HFFc6 (cell line): ENCODE measurements around the gene LMO1. TPM values are rescaled to one million over a fixed set of nuclear protein-coding genes. Genes with fewer than 3 reads are reported as not detected.

Experiments
- DNase-seq: peaks from one replicate; pipeline ENCODE4 v3.0.0-alpha.2; 2018
- H3K27ac Mint-ChIP-seq: 2 replicates; pipeline ENCODE4 v1.8.0; 2020; ENCODE audit warnings: mild to moderate bottlenecking, mixed read lengths
- H3K27me3 Mint-ChIP-seq: 2 replicates; pipeline ENCODE4 v1.8.0; 2021; ENCODE audit warnings: mild to moderate bottlenecking, moderate library complexity, mixed read lengths; ENCODE audit not compliant: insufficient read depth
- H3K36me3 Mint-ChIP-seq: 2 replicates; pipeline ENCODE4 v1.8.0; 2021; ENCODE audit warnings: low read depth, mixed read lengths
- H3K4me1 Mint-ChIP-seq: 2 replicates; pipeline ENCODE4 v1.8.0; 2020; ENCODE audit warnings: low read depth, mixed read lengths
- H3K4me3 Mint-ChIP-seq: 2 replicates; pipeline ENCODE4 v1.8.0; 2020; ENCODE audit warnings: mild to moderate bottlenecking, moderate library complexity, mixed read lengths
- H3K9me3 Mint-ChIP-seq: 2 replicates; pipeline ENCODE4 v1.8.0; 2020; ENCODE audit warnings: mild to moderate bottlenecking, mixed read lengths
- long read RNA-seq: library from polyadenylated mRNA; unstranded; transcript quantifications from one replicate; pipeline ENCODE4 v2.0.0, GENCODE V29; 2019
- total RNA-seq, 6 experiments: library from RNA; stranded (reverse); fragmentation: NEBNext Ultra II Directional; extraction: Animal tissue kit (Norgen Biotek cat#: 25700); gene quantifications; 2 replicates in 1 of 6; 3 replicates in 5 of 6; pipeline ENCODE4 v1.2.3, GENCODE V29; 2021
- TF ChIP-seq, protein P1 (sequence below): fragments of 200-600 bp; sonication (generic); IDR thresholded peaks from 2 replicates; pipeline ENCODE4 v1.5.0; 2021; ENCODE audit warnings: antibody characterized with exemption, mild to moderate bottlenecking

The LMO1 gene
- not detected for total RNA-seq
- long read RNA-seq = 0 reads

DNA sequence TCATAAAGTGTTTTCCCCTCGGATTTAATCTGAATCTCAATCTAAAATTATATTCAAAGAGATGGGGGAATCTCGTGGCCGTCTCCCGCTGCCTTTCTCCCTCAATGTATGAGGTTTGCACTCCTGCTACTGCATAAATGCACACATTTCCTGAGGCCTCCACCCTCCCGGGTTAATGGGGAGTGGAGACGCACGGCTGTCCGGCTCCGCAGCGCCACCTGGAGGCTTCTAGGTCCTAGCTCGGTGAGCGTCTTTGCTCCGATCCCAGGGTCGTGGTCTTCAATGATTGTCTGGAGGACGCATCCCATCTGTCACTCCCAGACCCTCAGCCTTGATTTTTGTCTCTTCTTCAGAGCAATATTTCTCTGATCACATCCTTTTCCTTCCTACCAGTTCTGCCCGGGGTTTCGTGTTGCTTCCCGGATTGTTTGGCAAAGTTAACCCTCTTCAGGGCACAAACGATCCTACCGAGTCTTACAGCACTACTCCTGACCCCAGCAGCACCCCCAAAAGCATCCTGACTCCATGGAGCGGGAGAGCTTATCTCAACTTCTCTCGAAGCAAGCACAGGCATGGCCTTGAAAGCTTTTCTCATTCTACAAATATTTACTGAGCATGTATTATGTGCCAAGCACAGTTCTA is at the start of gene LMO1:
Gene LMO1, minus strand, starts transcription at position 110 of the 642 bp plus-strand sequence. CDS start 516 bp downstream, outside the sequence.
- DNase-seq = peak; percentile 45
- Mint-ChIP-seq H3K27ac (no peak within 1 kb of the TSS), H3K4me1 (peaks cover 14% of the 10 kb centered on the region), H3K9me3 (no peaks in the 10 kb centered on the region), H3K4me3 (peak within 1 kb of the TSS; percentile 61), H3K36me3 (no peaks in the 10 kb centered on the region), H3K27me3 (peaks cover 59% of the 10 kb centered on the region)
- TF ChIP-seq, protein P1, sequence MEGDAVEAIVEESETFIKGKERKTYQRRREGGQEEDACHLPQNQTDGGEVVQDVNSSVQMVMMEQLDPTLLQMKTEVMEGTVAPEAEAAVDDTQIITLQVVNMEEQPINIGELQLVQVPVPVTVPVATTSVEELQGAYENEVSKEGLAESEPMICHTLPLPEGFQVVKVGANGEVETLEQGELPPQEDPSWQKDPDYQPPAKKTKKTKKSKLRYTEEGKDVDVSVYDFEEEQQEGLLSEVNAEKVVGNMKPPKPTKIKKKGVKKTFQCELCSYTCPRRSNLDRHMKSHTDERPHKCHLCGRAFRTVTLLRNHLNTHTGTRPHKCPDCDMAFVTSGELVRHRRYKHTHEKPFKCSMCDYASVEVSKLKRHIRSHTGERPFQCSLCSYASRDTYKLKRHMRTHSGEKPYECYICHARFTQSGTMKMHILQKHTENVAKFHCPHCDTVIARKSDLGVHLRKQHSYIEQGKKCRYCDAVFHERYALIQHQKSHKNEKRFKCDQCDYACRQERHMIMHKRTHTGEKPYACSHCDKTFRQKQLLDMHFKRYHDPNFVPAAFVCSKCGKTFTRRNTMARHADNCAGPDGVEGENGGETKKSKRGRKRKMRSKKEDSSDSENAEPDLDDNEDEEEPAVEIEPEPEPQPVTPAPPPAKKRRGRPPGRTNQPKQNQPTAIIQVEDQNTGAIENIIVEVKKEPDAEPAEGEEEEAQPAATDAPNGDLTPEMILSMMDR = peak; percentile 90

GRCh38 chr11:8312986-8313385 is 49.3 kb upstream of the LMO1 start:
- DNase-seq = no peak
- Mint-ChIP-seq H3K27me3 (peaks cover 41% of the 10 kb centered on the region), H3K4me3 (no peak overlapping the region)

DNA sequence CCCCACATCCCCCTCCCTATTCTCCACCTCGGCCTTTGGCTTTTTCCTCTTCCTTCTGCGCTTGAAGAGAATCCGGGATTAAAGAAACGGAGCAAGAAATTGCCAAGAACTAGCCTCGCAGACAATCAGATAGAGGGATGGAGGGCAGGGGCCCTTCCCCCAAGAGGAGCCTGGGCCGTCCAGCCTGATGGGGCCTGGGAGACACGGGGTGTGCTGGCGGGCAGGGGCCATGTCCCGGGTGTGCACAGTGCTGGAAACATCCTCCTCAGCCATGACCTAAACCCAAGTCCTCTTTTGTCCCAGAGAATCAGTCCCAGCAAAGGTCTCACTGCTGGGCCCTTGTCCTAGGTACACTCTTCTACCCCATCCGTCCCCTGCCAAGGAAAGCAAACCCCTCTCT is 47.7 kb upstream of the LMO1 start:
- Mint-ChIP-seq H3K4me3 (no peak overlapping the region), H3K4me1 (no peaks in the 10 kb centered on the region), H3K36me3 (no peaks in the 10 kb centered on the region), H3K27me3 (peaks cover 27% of the 10 kb centered on the region), H3K9me3 (no peaks in the 10 kb centered on the region), H3K27ac (no peak overlapping the region; the same call in 1 of the 2 replicates)
- DNase-seq = no peak
- TF ChIP-seq, protein P1 = no peak

More at GRCh38 chr11:8312986-8313385, 49.3 kb upstream of the LMO1 start:
- TF ChIP-seq, protein P1 = no peak
- H3K4me1 Mint-ChIP-seq = no peaks in the 10 kb centered on the region
- H3K9me3 Mint-ChIP-seq = no peaks in the 10 kb centered on the region
- H3K36me3 Mint-ChIP-seq = no peaks in the 10 kb centered on the region
- no peak overlapping the region for H3K27ac Mint-ChIP-seq

- TF ChIP-seq, protein P1 = no peak
- H3K27me3 Mint-ChIP-seq = peaks cover 27% of the 10 kb centered on the region
Measured at GRCh38 chr11:8310743-8311298, 47.1 kb upstream of the LMO1 start.

GRCh38 chr11:8309862-8310261 is 46.2 kb upstream of the LMO1 start:
- peaks cover 2% of the 10 kb centered on the region; the same call in 1 of the 2 replicates for H3K9me3 Mint-ChIP-seq
- H3K27me3 Mint-ChIP-seq = peaks cover 22% of the 10 kb centered on the region
- H3K4me1 Mint-ChIP-seq = no peaks in the 10 kb centered on the region
- no peak for DNase-seq
- H3K4me3 Mint-ChIP-seq = no peak overlapping the region
- H3K36me3 Mint-ChIP-seq = no peaks in the 10 kb centered on the region
- H3K27ac Mint-ChIP-seq = no peak overlapping the region
- TF ChIP-seq, protein P1 = no peak

More at GRCh38 chr11:8310743-8311298, 47.1 kb upstream of the LMO1 start:
- H3K27ac Mint-ChIP-seq = no peak overlapping the region
- no peak overlapping the region for H3K4me3 Mint-ChIP-seq
- no peaks in the 10 kb centered on the region for H3K4me1 Mint-ChIP-seq
- H3K36me3 Mint-ChIP-seq = no peaks in the 10 kb centered on the region
- H3K9me3 Mint-ChIP-seq = no peaks in the 10 kb centered on the region
- DNase-seq = no peak
